GM19351 (cell line): Measurements from ENCODE around the gene COL9A3.

Source experiments
- ATAC-seq: cut with Tn5 transposase; IDR thresholded peaks from one replicate; pipeline ENCODE4 v1.9.1; 2021; ENCODE audit warnings: mild to moderate bottlenecking, moderate library complexity; ENCODE audit not compliant: unreplicated experiment

COL9A3 gene

GRCh38 chr20:62809530-62810428 lies 7.1 kb upstream of the COL9A3 start:
- no peak for ATAC-seq

- ATAC-seq, result no peak
These were observed 5.5 kb upstream of the COL9A3 start for GRCh38 chr20:62811320-62811719.

DNA sequence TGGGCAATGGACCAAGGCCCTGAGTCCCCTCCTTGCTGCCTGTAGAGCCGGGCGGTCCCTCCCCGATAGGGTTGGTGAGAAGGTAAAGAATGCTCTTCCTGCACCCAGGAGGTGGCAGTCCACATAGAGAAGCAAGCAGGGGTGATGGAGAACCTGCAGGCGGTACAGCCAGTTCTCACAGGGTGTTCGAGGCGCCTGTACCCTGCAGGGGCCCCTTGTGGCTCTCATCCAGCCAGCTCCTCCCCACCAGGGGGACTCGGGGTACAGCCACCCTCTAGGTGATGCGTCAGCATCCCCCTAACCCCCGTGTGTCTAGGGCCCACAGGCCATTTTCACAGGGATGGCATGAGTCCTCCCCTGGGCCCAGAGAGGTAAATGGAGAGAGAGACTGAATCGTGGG lies 5.1 kb upstream of the COL9A3 start:
- ATAC-seq, result no peak

DNA sequence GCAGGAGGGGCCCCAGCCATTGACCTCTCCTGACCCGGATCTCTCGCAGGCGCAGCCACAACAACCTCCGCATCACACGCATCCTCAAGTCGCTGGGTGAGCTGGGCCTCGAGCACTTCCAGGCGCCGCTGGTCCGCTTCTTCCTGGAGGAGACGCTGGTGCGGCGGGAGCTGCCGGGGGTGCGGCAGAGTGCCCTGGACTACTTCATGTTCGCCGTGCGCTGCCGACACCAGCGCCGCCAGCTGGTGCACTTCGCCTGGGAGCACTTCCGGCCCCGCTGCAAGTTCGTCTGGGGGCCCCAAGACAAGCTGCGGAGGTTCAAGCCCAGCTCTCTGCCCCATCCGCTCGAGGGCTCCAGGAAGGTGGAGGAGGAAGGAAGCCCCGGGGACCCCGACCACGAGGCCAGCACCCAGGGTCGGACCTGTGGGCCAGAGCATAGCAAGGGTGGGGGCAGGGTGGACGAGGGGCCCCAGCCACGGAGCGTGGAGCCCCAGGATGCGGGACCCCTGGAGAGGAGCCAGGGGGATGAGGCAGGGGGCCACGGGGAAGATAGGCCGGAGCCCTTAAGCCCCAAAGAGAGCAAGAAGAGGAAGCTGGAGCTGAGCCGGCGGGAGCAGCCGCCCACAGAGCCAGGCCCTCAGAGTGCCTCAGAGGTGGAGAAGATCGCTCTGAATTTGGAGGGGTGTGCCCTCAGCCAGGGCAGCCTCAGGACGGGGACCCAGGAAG lies 4.5 kb upstream of the COL9A3 start:
- ATAC-seq, result no peak

DNA sequence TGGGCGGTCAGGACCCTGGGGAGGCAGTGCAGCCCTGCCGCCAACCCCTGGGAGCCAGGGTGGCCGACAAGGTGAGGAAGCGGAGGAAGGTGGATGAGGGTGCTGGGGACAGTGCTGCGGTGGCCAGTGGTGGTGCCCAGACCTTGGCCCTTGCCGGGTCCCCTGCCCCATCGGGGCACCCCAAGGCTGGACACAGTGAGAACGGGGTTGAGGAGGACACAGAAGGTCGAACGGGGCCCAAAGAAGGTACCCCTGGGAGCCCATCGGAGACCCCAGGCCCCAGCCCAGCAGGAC lies 4.0 kb upstream of the COL9A3 start:
- ATAC-seq, result no peak

GRCh38 chr20:62813588-62813987 lies 3.3 kb upstream of the COL9A3 start:
- ATAC-seq, result no peak

DNA sequence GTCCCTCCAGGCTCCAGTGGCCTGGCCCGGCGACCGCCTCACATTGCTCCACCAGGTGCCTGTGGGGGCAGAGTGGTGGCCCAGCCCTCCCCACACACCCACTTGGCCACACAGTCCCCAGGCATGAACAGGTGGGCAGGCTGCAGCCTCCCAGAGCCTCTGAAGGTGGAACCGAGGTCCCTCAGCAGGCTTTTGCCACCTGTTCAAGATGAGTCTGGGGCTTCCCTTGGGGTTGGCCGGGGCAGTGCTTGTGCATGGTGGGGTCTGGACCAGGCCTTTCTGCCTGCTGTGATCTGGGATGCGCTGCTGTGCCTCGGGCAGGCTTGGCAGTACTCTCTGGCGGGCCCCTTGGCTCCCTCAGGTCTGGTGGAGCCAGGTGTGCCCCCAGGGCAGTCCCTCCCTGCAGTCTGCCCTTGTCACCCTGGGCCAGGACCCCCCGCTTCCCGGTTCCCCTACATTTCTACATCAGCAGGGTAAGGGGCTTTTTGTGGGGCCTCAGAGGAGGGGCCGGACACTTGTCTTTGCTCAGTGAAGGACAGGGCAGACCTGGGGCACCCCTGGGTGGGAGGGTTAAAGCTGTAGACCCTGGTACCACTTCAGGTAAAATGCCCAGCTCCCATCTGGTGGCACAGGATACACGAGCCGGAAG lies 2.7 kb upstream of the COL9A3 start:
- no peak for ATAC-seq

GRCh38 chr20:62814709-62815065 lies 2.2 kb upstream of the COL9A3 start:
- ATAC-seq, result no peak

DNA sequence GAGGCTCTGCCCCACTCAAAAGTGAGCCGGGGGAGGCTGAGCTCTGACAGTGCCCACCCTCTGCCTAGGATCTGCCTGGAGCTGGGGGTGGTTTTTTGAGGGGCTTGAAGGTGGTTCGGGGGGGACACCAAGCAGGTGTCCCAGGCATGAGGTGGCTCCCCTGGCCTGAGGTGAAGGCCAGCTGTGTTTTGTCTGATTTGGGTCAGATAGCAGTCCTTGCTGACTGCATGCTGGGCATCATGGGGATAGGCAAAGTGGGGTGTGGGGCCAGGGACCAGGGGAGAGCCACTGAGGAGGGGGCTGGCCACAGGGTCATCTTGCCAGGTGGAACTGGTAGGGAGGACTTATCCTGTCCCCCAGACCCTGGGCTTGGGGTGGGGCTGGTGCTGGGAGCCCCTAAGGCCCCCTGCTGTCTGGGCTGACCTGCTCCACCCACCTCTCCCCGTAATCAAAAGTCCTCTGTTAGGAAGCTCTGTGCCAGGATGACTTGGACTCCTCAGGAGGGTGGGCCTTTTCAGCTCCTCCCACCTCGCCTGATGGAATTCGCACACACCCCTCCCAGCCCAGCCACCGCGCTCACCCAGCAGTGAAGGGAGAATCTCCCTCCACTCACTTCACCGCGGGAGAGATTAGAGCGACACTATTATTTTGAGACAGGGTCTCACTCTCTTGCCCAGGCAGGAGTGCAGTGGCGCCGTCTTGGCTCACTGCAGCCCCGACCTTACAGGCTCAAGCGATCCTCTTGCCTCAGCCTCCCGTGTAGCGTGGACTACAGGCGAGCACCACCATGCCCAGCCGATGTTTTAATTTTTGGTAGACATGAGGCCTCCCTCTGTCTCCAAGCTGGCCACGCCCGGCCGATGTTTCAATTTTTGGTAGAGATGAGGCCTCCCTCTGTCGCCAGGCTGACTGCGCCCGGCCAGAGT lies 1.5 kb upstream of the COL9A3 start:
- no peak for ATAC-seq

GRCh38 chr20:62816031-62816883 lies 593 bp upstream of the COL9A3 start:
- ATAC-seq, result no peak

- no peak for ATAC-seq
These were observed 1.2 kb downstream of the COL9A3 start for GRCh38 chr20:62817975-62818591.

GRCh38 chr20:62818592-62819493 lies 2.0 kb downstream of the COL9A3 start:
- no peak for ATAC-seq

DNA sequence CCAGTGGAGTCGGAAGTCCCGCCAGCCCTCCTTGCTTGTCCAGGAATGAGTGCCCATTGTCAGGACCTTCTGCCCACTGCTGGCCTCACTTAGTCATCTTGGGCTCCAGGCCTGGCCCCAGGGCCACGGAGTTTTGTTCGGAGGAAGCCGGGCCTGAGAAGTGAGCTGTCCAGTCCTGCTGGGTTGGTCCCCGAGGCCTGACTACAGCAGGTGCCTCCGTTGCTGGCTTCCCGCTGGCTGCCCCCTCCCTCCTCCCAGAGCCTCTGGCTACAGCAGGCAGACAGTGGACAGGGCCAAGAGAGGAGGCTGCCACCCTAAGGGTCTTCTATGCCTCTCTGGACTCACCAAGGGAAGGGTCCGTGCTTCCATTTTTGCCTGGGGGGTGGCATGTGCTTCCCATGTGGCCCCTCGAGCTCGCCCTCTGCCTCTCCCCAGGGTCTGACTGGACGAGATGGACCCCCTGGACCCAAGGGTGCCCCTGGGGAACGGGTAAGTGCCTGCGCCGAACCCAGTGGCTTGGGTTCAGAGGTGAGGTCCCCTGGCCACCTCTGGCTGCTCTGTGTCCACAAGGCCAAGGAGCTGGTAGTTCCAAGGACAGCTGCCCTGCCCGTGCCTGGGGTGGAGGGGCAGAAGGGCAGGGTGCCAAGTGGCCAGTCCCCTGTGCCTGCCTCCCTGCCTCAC lies 2.8 kb downstream of the COL9A3 start:
- no peak for ATAC-seq

DNA sequence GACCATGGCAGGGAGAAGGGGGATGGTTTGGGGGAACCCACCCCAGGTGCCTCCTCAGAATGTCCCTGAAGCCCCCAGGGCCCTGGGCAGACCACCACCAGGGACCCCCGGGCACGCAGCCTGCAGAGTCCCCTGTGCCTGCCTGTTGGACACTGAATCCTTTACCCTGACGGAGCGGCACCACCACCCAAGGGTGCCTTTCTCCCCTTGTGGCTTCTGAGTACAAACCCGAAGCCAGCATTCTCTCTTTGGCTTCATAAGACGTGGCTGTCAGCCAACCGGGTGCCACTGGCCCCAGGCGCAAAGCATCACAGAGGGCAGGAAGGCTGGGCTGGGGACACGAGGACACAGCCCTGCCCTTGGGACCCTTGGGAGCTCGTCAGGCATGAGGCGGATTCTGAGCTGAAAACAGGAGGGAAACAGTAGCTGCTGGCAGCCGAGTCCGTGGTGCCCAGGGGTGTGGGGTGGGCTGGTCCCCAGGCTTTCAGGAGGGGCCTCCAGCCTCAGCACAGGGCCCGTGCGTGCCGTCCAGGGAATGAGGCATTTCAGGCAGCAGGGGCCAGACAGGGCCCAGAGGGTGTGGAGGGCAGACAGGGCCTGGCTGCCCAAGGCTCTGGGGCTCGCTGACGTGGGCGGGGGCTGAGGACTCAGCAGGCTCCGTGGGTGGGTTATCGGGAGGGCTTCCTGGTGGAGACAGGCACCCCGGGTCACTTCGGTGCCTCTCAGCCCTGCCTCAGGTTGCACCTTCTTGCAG lies 3.5 kb downstream of the COL9A3 start:
- ATAC-seq, result no peak

DNA sequence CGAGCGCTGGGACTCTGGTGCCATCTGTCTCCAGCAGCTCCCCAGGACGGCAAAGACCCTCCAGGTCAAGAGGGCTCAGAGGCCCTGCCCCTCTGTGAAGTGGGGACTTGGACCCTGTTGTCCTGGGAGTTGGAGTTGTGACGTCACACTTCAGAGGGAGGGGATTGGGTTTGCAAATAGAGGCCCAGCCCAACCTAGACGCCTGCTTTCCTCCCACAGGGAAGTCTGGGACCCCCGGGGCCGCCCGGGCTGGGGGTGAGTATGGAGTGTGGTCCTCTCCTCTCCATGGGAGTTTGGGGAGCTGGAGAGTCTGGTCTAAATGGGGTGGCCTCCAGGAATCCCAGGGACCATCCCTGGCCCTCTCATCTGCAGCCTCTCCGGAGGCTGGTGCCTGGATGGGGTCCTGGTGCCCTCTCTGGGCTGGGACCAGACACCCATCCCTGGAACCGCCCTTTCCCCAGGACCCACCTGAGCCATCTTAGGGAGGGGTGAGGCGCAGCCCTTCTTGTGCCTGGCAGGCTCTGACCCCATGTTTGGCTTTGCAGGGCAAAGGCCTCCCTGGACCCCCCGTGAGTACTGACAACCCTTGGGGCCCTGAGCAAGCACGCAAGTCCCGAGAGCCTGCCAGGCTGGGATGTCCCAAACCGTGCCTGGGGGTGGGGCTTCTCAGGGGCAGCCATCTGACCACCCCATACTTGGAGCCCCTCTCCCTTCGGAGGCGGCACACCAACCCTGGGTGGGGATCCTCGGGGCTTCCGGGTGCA lies 4.3 kb downstream of the COL9A3 start:
- no peak for ATAC-seq

DNA sequence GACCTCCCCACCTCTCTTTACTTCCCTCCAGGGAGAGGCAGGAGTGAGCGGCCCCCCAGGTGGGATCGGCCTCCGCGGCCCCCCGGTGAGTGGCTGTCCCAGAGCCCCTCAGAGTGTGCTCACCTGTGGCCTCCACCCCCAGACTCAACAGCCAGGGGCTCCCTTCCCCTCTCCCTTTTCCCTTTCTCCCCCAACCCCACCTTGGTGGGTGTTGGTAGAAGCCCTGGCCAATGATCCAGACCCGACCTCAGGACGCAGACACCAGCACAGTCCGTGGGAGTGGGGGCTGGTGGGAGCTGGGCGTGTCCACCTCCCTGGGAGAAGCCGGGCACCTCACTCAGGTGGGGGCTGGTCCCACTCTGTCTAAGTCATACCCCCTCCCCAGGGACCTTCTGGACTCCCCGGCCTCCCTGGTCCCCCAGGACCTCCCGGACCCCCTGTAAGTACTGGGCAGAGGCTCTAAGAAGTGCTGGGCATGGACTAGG lies 4.9 kb downstream of the COL9A3 start:
- no peak for ATAC-seq
